Renal cortex interstitium (tissue), 15 donors: ENCODE measurements around the gene KCNG3. TPM values are rescaled to one million over a fixed set of nuclear protein-coding genes. Genes with fewer than 3 reads are reported as not detected.

Experiments used
- DNase-seq, 11 donors: peaks; one replicate each; pipeline ENCODE4 v3.0.0-alpha.2; 2013; ENCODE audit warnings: low read depth in 9 of 11, low spot score in 4 of 11; ENCODE audit errors: extremely low read depth in 1 of 11
- long read RNA-seq, 16 experiments: transcript quantifications; one replicate each; lab custom pipeline, GENCODE V29; 2026
- polyA plus RNA-seq, 3 donors: library from polyadenylated mRNA; unstranded; fragments of 120-200 nt; gene quantifications; one replicate each; pipeline ENCODE4 v1.2.1, GENCODE V29; 2013; ENCODE audit not compliant: insufficient read length in 3 of 3

Gene KCNG3, protein sequence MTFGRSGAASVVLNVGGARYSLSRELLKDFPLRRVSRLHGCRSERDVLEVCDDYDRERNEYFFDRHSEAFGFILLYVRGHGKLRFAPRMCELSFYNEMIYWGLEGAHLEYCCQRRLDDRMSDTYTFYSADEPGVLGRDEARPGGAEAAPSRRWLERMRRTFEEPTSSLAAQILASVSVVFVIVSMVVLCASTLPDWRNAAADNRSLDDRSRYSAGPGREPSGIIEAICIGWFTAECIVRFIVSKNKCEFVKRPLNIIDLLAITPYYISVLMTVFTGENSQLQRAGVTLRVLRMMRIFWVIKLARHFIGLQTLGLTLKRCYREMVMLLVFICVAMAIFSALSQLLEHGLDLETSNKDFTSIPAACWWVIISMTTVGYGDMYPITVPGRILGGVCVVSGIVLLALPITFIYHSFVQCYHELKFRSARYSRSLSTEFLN
- polyA plus RNA-seq: 1 to 10 TPM in 1 of 3 donors, under 1 TPM in 2; 0.72 to 1.0 (median 0.84) TPM
- long read RNA-seq, donor 1, partial matches to known transcripts: 0 of 1 reads
- long read RNA-seq, donor 1, other reads (novel, unspliced or antisense): 0 of 1 reads
- long read RNA-seq, donor 2: 0 reads
- long read RNA-seq, donor 3, partial matches to known transcripts: 0 of 1 reads
- long read RNA-seq, donor 3, other reads (novel, unspliced or antisense): 0 of 1 reads
- long read RNA-seq, donor 4: 0 reads
- long read RNA-seq, donor 5: 0 reads
- long read RNA-seq, donor 6: 0 reads
- long read RNA-seq, donor 7: 0 reads
- long read RNA-seq, donor 8: 0 reads
- long read RNA-seq, donor 9: 0 reads
- long read RNA-seq, donor 10: 0 reads
- long read RNA-seq, donor 11: 0 reads
- long read RNA-seq, donor 12: 0 reads
- long read RNA-seq, donor 13, partial matches to known transcripts: 0 of 1 reads
- long read RNA-seq, donor 13, other reads (novel, unspliced or antisense): 0 of 1 reads
- long read RNA-seq, donor 14: 0 reads
- long read RNA-seq, donor 15: 0 reads
- long read RNA-seq, donor 16: 0 reads

DNA sequence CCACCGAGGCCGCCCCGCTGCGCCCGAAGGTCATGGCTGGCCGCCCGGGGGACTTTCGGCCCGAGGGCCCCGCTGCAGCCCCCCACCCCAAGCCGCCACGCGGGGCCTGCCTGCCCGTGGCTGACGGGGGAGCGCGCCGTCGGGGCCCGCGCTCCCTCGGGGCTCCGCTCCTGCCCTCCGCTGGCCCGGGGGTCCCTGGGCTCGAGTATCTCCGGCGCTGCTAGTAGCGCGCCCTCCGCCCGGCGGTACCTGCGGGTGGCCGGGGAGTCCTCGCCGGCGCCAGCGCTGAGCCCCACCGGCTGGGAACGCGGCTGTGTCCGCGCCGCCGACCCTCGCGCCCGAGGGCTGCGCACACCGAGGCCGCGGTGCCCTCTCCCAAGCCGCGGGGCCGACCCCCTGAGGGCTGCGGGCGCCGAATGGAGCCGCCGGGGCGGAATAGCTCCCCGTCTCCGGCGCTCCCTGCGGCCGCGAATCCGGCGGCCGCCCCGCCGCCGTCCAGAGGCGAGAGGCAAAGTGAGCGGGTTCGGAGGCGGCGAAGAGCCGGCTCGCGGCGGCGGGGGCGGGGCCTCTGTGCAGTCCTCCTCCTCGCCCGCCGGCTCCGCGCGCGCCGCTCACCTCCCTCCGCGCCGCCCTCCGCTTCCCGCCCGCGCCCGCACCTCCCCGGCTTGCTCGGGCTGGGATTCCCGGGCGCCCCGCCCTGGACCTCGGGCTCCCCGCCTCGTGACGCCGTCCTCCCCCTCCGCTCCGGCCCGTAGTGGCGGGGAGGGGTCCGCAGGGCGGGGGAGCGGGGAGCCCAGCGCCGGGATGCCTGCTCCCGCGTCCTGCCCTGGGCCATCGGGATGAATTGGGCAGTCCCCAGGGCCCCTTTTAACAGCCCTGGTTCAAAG lies at the start of gene KCNG3:
KCNG3 (minus strand) TSS at position 515 of the 887 bp plus-strand sequence; CDS start at position 34, 481 bp downstream.
- DNase-seq: peak in 4 of 11 donors; percentile 45 to 73 (median 63)

DNA sequence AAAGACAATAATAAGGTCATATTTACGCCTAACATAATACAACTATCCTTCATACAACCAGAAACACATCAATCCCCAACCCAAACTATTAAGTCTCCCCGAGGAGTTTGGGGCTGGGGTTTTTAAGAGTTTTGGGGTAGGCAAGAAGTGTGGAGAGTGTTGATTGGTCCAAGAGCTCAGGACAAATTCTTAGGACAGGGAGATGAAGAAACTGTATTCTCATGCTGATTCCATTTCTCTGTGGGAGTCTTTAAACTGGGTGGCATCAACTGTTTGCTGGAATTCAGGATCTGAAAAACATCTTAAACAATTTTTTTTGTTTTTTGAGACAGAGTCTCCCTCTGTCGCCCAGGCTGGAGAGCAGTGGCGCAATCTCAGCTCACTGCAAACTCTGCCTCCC lies 49.1 kb upstream of the KCNG3 start:
- no peak for DNase-seq

DNA sequence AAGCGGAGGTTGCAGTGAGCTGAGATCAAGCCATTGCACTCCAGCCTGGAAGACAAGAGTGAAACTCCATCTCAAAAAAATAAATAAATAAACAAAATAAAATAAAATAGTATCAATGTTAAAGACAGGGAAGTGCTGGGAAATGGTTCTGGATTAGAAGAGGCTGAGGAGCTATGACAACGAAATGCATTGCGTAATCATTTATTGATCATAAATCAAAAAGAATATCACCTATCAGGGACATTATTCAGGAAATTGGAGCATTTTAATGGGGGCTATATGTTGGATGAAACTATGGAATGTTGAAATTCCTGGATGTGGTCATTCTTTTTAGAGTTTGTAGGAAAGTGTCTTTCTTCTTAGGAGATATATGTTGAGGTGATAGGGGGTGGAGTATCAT lies 43.7 kb upstream of the KCNG3 start:
- no peak for DNase-seq

DNA sequence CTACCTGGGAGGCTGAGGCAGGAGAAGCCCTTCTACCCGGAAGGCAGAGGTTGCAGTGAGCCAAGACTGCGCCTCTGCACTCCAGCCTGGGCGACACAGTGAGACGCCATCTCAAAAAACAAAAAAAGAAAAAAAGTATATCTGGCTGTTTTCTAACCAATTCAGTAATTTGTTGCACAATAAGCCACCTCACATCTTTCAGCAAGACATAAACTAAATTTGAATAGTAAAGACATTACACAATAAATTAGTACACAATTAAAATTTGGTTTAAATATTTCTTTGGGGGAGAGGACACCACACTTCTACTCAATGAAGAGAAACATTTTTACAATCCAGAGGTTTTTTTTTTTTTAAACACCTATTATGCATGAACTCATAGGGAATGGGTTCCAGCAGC lies 38.6 kb upstream of the KCNG3 start:
- DNase-seq: no peak

DNA sequence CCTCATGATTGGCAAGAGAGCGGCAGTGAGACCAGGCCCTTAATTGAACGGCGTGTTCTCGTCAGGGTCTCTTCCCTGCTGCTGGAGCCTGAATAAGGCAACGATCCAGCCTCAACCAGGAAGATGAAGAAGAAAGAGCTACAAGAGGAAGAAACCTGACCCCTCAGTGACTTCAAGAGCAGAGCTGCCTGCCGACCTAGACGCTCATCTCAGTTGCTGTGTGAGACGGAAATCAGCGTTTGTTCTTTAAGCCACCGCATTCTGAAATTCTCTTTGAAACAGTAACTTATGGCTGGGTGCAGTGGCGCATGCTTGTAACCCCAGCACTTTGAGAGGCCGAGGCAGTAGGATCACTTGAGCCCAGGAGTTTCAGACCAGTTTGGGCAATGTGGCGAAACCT lies 29.6 kb upstream of the KCNG3 start:
- DNase-seq: no peak

DNA sequence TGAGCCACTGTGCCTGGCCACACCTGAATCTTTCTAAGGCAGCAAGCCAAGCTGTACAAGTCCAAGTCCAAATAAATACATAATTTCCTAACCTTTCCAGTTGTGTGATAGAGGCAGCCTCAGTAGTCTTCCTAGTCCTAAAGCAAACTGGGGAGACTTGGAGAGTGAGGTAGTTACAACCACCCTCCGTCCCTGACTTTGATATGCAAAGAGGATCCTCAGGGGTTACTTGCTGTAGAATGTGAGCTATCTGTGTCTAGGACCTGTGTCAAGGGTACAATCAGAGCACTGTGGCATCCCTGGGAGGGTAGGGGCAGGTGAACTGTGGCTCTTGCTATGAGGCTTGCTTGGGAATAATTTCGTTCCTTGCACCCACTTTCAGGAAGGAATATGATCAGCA lies 28.3 kb upstream of the KCNG3 start:
- no peak for DNase-seq

DNA sequence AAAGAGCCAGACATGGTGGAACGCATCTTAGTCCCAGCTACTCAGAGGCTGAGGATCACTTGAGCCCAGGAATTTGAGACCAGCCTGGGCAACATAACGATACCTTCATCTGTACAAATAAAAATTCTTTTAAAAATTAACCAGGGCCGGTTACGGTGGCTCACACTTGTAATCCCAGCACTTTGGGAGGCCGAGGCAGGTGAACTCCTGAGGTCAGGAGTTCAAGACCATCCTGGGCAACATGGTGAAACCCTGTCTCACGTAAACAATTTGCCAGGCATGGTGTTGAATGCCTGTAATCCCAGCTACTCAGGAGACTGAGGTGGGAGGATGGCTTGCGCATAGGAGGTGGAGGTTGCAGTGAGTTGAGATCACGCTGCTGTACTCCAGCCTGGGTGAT lies 25.8 kb upstream of the KCNG3 start:
- DNase-seq: no peak

DNA sequence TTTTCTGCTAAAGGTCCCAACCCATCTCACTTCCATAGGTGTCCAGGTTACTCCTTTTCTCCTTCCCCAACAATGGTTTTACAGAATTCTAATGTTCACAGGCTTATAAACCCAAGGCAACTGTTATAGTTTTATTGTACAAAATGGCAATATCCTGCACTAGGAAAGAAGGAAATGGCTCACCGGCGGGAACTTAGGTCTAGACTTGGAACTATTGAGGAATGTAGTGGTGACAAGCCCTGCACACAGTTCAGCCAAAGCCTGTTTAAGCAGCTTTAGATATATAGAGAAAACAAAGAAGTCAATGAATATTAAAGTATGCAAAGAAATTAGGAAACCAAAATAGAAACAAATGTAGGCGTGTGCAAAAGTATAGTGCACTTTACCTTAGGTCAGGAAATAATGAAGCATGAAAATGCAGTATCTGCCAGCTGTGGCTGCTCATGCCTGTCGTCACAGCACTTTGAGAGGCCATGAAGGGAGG lies 22.7 kb upstream of the KCNG3 start:
- no peak for DNase-seq

DNA sequence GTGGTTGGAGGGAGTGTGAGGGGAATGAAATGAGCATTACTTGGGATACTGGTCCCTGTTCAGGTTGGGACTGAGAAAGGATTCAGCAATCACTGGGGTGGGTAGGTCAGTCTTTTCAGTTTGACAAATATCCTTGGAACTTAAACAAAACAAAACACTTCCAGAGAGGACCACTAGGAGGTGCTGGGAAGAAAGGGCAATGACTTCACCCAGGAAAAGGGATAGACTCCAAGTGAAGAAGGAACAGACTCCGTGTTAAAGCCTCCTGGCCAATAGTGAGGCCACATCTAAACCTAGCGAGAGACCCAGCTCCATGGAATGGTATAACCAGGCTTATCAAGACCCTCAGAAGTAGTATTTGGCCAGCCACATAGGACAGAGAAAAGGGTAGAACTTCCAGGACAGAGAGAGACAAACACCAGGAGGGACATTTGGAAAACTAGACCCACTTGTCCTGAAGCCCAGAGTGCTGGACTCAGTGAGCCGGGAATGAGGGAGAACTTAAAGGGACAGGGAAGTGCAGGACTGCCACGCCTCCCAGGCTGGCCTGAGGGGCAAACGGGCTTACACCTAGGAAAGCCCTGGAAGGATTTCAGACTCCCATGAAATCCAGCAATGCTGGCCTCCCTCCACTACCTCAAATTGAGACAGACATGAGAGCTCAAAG lies 19.6 kb upstream of the KCNG3 start:
- no peak for DNase-seq

DNA sequence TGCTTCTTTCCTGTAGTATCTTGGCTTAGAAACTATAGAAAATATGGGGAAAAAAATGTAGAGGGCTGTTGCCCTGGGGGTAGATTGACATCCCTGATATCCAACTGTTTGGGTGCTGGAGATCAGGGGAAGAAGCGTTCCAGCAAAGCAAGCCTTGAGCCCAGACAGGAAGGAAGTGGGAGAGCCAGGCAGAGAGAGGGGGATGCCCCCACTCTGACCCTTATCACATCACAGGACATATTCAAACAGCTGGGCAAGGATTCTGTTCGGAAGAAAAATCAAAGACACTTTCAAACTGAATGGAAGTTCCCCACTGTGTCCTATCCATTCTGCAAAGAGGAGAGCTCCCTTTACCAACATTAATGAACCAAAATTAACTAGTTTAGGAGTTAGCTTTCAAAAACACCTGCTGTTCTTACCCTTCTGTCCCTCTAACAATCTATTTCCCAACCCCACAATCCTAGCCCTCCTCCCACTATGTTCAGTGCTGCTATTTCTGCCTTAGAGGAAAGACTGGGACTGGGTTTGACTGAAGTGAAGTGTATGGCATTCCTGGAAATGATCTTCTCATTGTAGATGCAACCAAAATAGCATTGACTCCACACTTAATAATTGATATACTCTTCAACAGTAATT lies 16.9 kb upstream of the KCNG3 start:
- DNase-seq: no peak

DNA sequence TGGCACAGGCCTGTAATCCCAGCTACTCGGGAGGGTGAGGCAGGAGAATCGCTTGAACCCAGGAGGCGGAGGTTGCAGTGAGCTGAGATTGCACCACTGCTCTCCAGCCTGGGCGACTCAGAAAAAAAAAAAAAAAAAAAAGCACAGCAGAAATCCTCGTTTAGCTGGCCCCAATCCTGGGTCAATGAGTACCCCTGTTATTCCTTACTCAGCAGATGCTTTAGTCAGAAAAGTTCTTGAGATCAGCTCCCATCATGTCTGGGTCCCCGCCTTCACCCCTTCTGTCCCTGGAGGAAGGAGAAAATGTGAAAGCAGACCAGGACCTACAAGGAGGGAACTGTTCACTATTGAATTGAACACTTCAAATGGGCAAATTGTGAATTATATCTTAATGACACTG lies 16.4 kb upstream of the KCNG3 start:
- DNase-seq: no peak

DNA sequence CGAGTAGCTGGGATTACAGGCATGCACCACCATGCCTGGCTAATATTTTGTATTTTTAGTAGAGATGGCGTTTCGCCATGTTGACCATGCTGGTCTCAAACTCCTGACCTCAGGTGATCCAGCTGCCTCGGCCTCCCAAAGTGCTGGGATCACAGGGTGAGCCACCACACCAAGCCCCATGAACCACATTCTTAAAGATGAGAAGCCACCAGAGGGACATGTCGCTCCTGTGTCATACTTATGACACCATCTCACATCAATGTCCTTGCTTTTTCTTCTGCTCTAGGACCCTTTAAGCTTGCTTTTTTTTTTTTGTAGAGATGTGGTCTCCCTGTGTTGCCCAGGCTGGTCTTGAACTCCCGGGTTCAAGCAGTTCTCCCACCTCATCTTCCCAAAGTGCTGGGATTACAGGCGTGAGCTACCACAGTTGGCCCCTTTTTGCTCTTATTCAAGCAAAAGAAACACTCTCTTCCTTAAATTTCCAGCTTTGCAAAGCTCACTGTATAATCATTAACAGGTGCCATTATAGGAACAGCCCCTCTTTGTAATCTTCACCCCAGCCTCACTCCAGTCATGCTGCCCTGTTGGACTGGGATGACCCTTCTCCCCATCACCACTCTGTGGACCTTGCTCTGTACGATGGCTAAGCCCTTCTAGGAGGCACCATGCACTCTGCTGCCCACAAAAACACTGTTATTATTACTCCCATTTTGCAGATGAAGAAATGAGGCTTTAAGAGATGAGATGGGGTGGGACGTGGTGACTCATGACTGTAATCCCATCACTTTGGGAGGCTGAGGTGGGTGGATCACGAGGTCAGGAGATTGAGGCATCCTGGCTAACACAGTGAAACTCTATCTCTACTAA lies 10.8 kb upstream of the KCNG3 start:
- no peak for DNase-seq

DNA sequence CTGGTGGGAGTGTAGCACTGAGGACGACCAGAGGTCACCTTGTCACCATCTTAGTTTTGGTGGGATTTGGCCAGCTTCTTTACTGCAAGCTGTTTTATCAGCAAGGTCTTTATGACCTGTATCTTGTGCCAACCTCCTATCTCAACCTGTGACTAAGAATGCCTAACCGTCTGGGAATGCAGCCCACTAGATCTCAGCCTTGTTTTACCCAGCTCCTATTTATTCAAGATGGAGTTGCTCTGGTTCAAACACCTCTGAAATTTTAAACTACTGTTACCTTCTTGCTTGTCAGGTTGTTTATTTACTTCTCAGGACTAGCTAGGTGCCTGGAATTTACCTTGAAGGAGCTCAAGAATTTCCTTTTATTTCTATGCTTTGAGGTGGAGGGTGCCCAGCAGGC lies 9.5 kb upstream of the KCNG3 start:
- DNase-seq: no peak

DNA sequence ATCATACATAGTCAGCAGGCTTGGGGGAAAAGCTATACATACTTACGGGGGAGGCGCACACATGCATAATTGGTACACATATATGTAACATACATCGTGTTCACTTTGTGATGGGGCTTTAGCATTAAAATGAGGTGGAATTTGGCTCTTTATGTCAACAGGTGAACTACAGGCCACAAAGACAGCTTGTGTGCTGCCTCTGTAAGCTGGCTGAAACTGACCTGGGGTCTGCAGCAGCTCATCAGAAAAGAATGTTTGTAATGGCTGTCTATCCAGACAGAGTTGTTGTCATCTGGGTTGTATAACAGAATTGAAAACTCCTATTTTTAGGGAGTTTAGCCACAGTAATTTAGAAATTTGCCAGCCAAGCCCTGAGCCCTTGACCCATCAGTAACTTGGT lies 4.7 kb upstream of the KCNG3 start:
- no peak for DNase-seq

DNA sequence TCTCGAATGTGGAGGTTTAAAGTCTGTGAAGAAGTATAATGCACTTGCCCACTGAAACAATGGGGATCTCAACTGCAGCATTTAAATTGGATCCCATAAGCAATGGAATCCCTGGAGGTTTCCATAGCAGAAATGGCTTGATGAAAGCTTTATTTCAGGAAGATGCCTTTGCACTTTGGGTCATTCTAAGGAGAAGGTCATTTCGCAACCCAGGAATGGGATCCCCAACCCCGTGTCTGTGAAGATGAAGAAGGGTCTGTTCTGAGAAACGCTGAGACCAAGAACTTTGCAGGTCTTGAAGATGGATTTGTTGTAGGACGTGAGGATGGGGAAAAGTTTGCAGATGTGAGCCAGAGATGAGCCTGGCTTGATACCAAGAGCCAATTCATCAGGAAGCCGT lies 1.8 kb upstream of the KCNG3 start:
- no peak for DNase-seq

DNA sequence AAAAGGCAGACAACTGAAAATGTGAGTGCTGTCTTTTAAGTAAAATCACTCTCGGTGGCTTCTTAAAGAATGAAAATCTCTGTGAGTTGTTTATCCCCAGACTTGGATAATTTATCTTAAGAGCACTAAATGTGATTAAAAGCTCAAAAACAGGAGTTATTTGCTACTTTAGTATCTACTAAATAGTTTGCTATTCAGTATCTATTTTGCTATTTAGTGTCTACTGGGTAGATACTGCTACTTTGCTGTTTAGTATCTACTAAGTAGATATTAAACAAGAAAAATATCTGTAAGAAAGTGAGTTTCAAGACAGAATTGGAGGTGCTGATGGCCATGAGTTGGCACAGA lies 1.4 kb upstream of the KCNG3 start:
- DNase-seq: no peak
